Mesodermal cell (in vitro differentiated cells): Measurements from ENCODE around the gene ATP6V0B.

ENCODE experiments used
- H3K27ac ChIP-seq: 2 replicates; pipeline ENCODE4 v1.7.0; 2013; ENCODE audit warnings: mild to moderate bottlenecking, low read depth, low read length, moderate library complexity; ENCODE audit not compliant: severe bottlenecking
- H3K36me3 ChIP-seq: 2 replicates; pipeline ENCODE4 v1.7.1; 2013; ENCODE audit warnings: mild to moderate bottlenecking, low read length, moderate library complexity; ENCODE audit not compliant: control insufficient read depth, insufficient read depth
- H3K4me1 ChIP-seq: one replicate; pipeline ENCODE4 v1.7.1; 2013; ENCODE audit warnings: mild to moderate bottlenecking, low read length; ENCODE audit not compliant: insufficient read depth, control insufficient read depth, poor library complexity, severe bottlenecking
- H3K4me3 ChIP-seq: 2 replicates; pipeline ENCODE4 v1.7.0; 2013; ENCODE audit warnings: low read length, control low read depth, mild to moderate bottlenecking; ENCODE audit not compliant: insufficient read depth, poor library complexity, severe bottlenecking; ENCODE audit errors: extremely low read depth
- H3K9me3 ChIP-seq: 2 replicates; pipeline ENCODE4 v1.7.1; 2013; ENCODE audit warnings: mild to moderate bottlenecking, low read length, moderate library complexity; ENCODE audit not compliant: control insufficient read depth
- WGBS, 2 experiments: methylation state at CpG; one replicate each; pipeline ENCODE4 v1.1.5; 2013; ENCODE audit warnings: missing lambda C conversion rate in 2 of 2; ENCODE audit not compliant: insufficient coverage in 2 of 2; 5-methylcytosine and 5-hydroxymethylcytosine counted together

The ATP6V0B gene

DNA sequence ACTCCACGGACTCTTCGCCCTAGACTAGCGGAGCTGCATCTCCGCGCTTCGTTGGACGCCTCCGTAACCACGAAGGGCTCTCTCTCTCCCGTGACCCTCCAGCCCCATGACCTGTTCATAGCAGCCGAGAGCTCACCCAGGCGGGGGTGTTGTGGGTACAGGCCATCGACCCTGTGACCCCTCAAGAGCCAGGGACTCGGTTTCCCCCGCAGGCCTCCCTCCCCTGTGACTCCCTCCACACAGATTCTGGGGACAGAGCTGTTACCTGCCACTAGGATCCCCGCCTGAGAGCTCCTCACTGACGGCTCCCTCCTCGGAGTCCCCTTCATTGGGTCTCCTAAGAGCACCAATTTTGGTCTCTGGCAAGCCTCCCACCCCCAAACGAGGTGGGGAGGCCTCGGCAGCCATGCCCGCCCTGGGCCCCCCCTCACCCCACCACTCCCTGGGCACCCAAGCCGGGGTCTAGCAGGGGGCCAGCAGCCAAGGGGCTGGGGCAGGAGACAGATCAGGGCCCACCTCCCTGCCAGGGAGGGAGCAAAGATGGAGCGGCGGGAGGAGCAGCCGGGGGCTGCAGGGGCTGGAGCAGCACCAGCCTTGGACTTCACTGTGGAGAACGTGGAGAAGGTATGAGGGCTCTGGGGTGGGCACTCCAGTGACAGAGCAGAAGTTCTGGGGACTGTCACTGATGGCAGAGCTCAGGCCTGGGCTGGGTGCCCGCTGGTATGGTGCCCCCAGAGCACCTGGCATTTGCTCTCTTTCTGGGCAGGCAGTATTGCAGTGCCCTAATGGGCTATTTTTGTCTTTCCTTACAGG lies 27.5 kb upstream of the ATP6V0B start:
- Histone ChIP-seq H3K4me1 (no peaks in the 10 kb centered on the region), H3K9me3 (no peaks in the 10 kb centered on the region), H3K27ac (peak overlapping the region; percentile 99), H3K36me3 (peaks cover 11% of the 10 kb centered on the region), H3K4me3 (peak overlapping the region; percentile 74)
- 13 to 17% methylated on average over 15 to 26 of the region's 27 CpGs for WGBS, 2 experiments

DNA sequence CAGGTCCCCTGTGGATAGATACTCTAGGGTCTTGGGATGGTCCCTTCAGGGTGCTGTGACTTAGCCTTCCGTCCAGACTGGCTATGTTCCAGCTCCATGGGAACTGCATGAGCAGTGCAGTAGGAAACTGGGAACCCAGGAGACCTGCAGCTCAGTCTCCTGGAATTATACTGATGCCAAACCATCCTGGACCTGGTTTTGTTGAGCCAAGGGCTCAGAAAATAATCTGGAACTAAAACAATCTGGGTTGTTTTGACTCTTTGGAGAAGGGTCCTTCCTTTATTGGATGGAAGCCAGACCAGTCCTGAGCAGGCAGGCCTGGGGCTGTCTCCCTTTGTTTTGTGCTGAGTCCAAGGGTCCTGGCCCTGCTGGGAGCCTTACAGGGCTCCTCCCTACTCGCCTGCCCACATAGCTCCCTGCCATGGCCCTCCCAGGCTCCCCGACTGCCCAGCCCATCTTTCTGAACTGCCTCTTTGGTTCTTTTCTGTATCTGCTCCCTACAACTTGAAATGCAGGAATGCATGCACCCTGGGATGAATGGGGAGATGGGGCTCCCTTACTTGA lies 26.8 kb upstream of the ATP6V0B start:
- peak overlapping the region; percentile 74 for H3K4me3 ChIP-seq
- H3K27ac ChIP-seq = no peak overlapping the region
- H3K9me3 ChIP-seq = no peaks in the 10 kb centered on the region
- WGBS, 2 experiments = 75 to 76% methylated on average over 1 to 2 of the region's 3 CpGs
- H3K36me3 ChIP-seq = peaks cover 11% of the 10 kb centered on the region
- H3K4me1 ChIP-seq = no peaks in the 10 kb centered on the region

DNA sequence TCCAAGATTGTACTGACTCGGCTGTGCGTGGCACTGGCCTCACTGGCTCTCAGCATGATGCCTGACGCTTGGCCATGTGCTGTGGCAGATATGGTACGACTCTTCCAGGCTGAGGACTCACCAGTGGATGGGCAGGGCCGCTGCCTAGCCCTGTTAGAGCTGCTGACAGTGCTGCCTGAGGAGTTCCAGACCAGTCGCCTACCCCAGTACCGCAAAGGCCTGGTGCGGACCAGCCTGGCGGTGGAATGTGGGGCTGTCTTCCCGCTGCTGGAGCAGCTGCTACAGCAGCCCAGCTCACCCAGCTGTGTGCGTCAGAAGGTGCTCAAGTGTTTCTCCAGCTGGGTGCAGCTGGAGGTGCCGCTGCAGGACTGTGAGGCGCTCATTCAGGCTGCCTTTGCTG lies 25.1 kb upstream of the ATP6V0B start:
- WGBS, 2 experiments = 86 to 88% methylated on average over 12 to 13 of the region's 13 CpGs
- Histone ChIP-seq H3K27ac (no peak overlapping the region), H3K4me1 (no peaks in the 10 kb centered on the region), H3K4me3 (no peak overlapping the region), H3K36me3 (peaks cover 11% of the 10 kb centered on the region), H3K9me3 (no peaks in the 10 kb centered on the region)

DNA sequence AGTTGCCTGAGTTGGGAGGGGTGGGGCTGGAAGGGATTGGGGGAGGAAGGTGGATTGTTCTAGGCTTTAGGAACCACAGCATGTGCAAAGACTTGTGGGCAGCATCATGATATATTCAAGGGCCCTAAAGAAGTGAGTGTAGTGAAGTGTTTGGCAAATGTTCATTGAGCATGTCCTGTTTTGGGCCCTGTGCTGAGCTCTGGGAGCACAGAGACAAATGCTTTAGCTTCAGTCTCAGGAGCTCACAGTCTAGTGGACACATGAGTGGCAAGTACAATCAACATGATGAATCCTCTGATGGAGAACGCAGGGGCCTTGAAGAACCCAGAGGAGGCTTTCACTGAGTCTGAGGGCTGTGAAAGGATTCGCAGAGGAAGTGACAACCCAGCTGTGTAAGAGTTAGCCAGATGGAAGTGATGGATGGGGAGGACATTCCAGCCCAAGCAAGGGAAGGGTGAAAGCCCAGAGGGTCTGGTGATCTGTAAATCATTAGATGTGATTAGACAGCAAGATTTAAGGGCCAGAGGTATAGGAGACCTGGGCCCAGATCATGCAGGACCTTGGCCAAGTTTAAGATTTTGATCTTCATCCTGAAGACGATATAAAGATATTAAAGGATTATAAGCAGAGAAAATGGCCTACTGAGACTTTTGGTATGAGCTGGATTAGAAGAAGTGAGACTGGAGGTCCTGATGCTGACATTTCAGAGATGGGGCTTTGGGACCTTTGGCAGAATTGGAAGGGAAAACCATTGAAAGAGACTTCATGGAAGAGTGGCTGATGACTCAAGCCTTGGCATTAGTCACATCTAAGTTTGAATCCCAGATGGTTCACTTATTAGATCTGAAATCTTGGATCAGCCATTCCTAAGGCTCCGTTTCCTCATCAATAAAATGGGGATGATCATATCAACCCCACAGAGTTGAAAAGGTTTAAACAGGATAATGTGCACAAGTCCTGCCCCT lies 23.5 kb upstream of the ATP6V0B start:
- H3K36me3 ChIP-seq = peaks cover 11% of the 10 kb centered on the region
- no peaks in the 10 kb centered on the region for H3K4me1 ChIP-seq
- 93 to 97% methylated on average over 3 of the region's 4 CpGs for WGBS, 2 experiments
- H3K4me3 ChIP-seq = no peak overlapping the region
- no peak overlapping the region for H3K27ac ChIP-seq
- H3K9me3 ChIP-seq = no peaks in the 10 kb centered on the region

DNA sequence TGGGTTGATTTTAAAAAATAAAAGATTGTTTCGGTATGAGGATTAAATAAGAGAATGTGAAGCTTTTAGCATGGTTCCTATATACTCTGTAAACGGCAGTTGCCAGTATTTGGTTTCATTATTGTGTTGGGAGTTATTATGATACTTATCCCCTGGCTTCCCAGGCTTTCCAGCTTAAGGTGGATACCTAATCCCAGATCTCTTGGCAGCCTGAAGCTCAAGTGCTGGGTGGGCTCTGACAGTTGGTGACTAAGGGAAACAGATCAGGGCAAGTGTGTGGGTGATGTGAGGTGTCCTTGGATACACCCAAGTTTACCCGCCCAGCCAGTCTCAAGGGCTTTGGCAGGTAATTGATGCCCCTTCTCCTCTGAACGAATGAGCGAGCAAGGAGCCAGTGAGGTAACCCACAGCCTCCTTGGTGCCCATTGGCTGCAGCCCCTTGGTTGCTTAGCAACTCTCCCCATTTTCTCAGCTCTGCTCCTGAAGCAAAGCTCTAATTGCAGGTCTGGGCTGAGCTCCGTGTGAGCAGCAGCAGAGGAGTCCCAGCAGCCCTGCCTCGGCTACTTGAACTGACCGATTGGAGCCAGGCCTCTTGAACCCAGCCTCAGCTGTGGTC lies 21.9 kb upstream of the ATP6V0B start:
- WGBS, 2 experiments = 56 to 72% methylated on average over 6 to 7 of the region's 8 CpGs
- H3K27ac ChIP-seq = no peak overlapping the region
- H3K4me3 ChIP-seq = no peak overlapping the region
- no peaks in the 10 kb centered on the region for H3K4me1 ChIP-seq
- H3K36me3 ChIP-seq = peaks cover 25% of the 10 kb centered on the region
- H3K9me3 ChIP-seq = no peaks in the 10 kb centered on the region

DNA sequence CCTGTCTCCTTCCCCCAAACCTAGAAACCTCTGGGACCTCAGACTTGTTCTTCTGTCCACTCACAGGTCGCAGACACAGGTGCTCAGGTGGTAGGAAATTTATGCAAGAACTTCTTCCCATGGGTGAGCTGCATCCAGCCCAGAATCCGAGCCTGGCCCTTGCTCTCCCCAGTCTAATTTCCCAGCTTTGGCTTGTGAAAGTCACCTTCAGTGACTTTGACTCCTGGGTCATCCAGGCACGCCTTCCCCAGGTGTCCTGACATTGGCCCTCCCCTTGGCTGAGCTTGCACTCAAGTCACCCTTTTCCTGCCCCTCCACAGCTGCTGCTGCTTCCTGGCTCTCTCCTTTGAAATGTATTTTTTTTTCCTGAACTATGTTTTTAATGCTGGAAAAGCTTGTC lies 21.4 kb upstream of the ATP6V0B start:
- no peaks in the 10 kb centered on the region for H3K4me1 ChIP-seq
- no peak overlapping the region for H3K27ac ChIP-seq
- H3K9me3 ChIP-seq = no peaks in the 10 kb centered on the region
- WGBS, 2 experiments = 91% methylated on average over 2 of the region's 3 CpGs
- no peak overlapping the region for H3K4me3 ChIP-seq
- H3K36me3 ChIP-seq = peaks cover 31% of the 10 kb centered on the region

DNA sequence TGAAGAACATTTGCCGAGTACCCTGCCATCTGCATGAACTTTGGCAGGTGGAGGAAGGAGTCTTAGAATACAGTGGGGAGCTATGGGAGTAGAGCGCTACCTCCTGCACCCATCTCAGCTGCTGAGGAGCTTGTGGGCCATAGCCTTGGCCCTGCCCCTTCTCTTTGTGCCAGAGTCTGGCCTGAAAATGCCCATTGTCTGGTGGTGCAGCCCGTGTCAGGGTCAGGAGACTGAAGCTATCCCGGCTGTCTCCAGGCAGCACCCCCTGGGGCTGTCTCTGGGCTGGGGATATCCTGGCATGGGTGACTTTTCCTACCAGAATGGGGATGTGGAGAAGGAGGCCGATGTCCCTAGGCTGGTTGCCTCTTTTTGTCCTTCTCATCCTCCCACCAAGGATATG lies 20.7 kb upstream of the ATP6V0B start:
- Histone ChIP-seq H3K36me3 (peaks cover 37% of the 10 kb centered on the region), H3K27ac (no peak overlapping the region), H3K9me3 (no peaks in the 10 kb centered on the region), H3K4me1 (no peaks in the 10 kb centered on the region), H3K4me3 (no peak overlapping the region)
- WGBS, 2 experiments = 85 to 91% methylated on average over 3 to 4 of the region's 5 CpGs

DNA sequence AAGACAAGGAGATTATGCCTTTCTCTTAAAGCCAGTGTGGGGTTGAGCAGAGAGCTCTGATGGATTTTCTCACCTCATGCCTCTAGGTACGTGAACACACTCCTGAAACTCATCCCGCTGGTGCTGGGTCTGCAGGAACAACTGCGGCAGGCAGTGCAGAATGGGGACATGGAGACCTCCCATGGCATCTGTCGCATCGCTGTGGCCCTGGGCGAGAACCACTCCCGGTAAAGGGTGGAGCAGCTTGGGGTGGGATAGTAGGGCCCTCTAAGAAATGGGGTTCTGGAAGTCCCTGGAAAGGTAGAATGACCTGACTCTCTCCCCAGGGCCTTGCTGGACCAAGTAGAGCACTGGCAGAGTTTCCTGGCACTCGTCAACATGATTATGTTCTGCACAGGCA lies 18.5 kb upstream of the ATP6V0B start:
- H3K4me3 ChIP-seq = no peak overlapping the region
- H3K4me1 ChIP-seq = no peaks in the 10 kb centered on the region
- WGBS, 2 experiments = 94 to 100% methylated on average over 4 to 8 of the region's 8 CpGs
- H3K27ac ChIP-seq = no peak overlapping the region
- no peaks in the 10 kb centered on the region for H3K9me3 ChIP-seq
- peaks cover 47% of the 10 kb centered on the region for H3K36me3 ChIP-seq

DNA sequence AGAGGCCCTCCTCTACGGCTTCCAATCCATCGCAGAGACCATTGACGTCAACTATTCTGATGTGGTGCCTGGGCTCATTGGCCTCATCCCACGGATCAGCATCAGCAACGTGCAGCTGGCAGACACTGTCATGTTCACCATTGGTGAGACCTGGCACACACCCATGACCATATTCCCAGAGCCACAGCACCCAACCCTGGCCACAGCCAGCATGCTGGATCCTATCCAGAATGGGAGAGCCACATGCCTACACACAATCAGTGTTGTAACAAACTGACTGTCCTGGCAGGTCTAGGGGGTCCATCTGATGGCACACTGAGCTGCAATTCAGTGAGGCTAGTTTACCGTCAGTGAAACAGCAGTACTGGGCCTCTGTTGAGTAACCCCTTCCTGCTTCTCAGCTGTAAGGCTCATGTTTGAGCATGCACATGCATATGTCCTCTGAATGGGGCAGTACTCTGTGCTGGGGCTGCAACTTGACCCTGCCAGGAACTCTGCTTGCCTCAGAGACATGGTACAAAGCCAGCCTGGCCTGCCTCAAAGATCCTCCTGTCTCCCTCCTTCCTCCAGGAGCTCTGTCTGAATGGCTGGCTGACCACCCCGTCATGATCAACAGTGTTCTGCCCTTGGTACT lies 17.2 kb upstream of the ATP6V0B start:
- H3K9me3 ChIP-seq = no peaks in the 10 kb centered on the region
- no peak overlapping the region for H3K4me3 ChIP-seq
- 91 to 97% methylated on average over 6 to 7 of the region's 7 CpGs for WGBS, 2 experiments
- peaks cover 57% of the 10 kb centered on the region for H3K36me3 ChIP-seq
- H3K4me1 ChIP-seq = no peaks in the 10 kb centered on the region
- no peak overlapping the region for H3K27ac ChIP-seq
